Pancreas (tissue), 10 donors: ENCODE results near the gene RBMS1. TPM values are rescaled to one million over a fixed set of nuclear protein-coding genes. Genes with fewer than 3 reads are reported as not detected.
A peak's percentile ranks its signal among the peaks of the same experiment; 100 is the strongest.

Experiments used
- ATAC-seq, 4 donors: fragments of 200-7000 bp; cut with Tn5 transposase; one replicate each; pipeline versions ENCODE4 v1.8.0 to v1.9.1; 2020; ENCODE audit warnings: mild to moderate bottlenecking in 4 of 4, moderate library complexity in 4 of 4
- DNase-seq, 6 donors: peaks; one replicate each; pipeline ENCODE4 v3.0.0-alpha.2; 2020
- FAIRE-seq: peaks from 2 replicates; lab custom pipeline; 2012; peaks lifted over from hg19 to GRCh38; lab: Jason Lieb, UNC
- H3K27ac ChIP-seq, 4 donors: fragments of 200-600 bp; sonication (generic); 1 replicate in 3 of 4; 2 replicates in 1 of 4; pipeline versions ENCODE4 v1.5.0 to v1.8.0; 2020
- H3K27me3 ChIP-seq, 4 donors: fragments of 200-600 bp; one replicate each; pipeline ENCODE4 v1.8.0; 2021
- H3K36me3 ChIP-seq, 3 donors: fragments of 200-600 bp; sonication (generic) in 1 of 3; one replicate each; pipeline versions ENCODE4 v1.5.0 to v1.8.0; 2020 to 2021
- H3K4me1 ChIP-seq, 3 donors: fragments of 200-600 bp; one replicate each; pipeline ENCODE4 v1.8.0; 2021
- H3K4me3 ChIP-seq, 4 donors: fragments of 200-600 bp; sonication (generic) in 2 of 4; one replicate each; pipeline versions ENCODE4 v1.5.0 to v1.8.0; 2020 to 2021
- H3K9me3 ChIP-seq, 4 donors: fragments of 200-600 bp; one replicate each; pipeline ENCODE4 v1.8.0; 2021
- CTCF ChIP-seq, 4 donors: fragments of 200-600 bp; sonication (generic) in 3 of 4; IDR thresholded peaks; one replicate each; pipeline versions ENCODE4 v1.5.0 to v1.8.0; 2021; ENCODE audit warnings: antibody characterized with exemption in 4 of 4
- WGBS, 2 donors: extraction: QIAGEN DNeasy Blood & Tissue Kit; methylation state at CpG; one replicate each; pipeline ENCODE4 v1.1.7; 2013; 5-methylcytosine and 5-hydroxymethylcytosine counted together
- intact Hi-C, 3 donors: fragments of 100-400 bp; cut with DNase I; formaldehyde crosslinking; loops; one replicate each; pipeline versions ENCODE4 v1.11.1 to v1.14.2; 2022
- polyA plus RNA-seq, 2 donors: library from polyadenylated mRNA; stranded (reverse); fragments of 200-250 nt; gene quantifications; one replicate each; pipeline ENCODE4 v1.2.3, GENCODE V29; 2013
- total RNA-seq, 6 donors: library from RNA; stranded (reverse); fragmentation: NEBNext Ultra II Directional in 4 of 6; extraction: Animal tissue kit (Norgen Biotek cat#: 25700) in 4 of 6; gene quantifications; one replicate each; pipeline versions ENCODE4 v1.2.1 to v1.2.4, GENCODE V29; 2021 to 2023
- donor health status: healthy with polysubstance abuse.
- donor health status: DM: no; HTN: no; CAD: no; lungs with moderate emphysema.
- donor health status: DM: no; HTN: no; CAD: no.
- donor health status: control.
- donor health status: control.
- donor health status: Bipolar disorder and iron deficiency.
- donor health status: DM: yes; HTN: yes; CAD: no.
- donor health status: DM: no; HTN: no; CAD: no.
- donor health status: DM: no; HTN: no; CAD: no.
- donor health status: DM: yes; HTN: yes; CAD: no.

Gene RBMS1
- total and polyA plus RNA-seq, 8 donors: 6.3 to 26.1 (median 8.7) TPM

GRCh38 chr2:160407393-160408172 lies 86.0 kb downstream of the RBMS1 start:
- no peak for FAIRE-seq
- H3K36me3 ChIP-seq: no peaks in the 10 kb centered on the region

GRCh38 chr2:160406591-160407392 lies 86.8 kb downstream of the RBMS1 start:
- intact Hi-C loops: no loop called here

More at GRCh38 chr2:160407393-160408172, 86.0 kb downstream of the RBMS1 start:
- H3K27ac ChIP-seq: peak overlapping the region; percentile 45 to 90 (median 78)
- no peak for TF ChIP-seq CTCF (IDR thresholded peaks at IDR 0.05)
- 0 to 1% methylated on average over 24 to 120 of the region's 120 CpGs for WGBS, 2 donors
- H3K27me3 ChIP-seq: no peaks in the 10 kb centered on the region
- peak overlapping the region; percentile 70 to 93 (median 83) for H3K4me3 ChIP-seq
- no peaks in the 10 kb centered on the region for H3K9me3 ChIP-seq
- peaks cover 0 to 8% (median 0%) of the 10 kb centered on the region in 3 donors for H3K4me1 ChIP-seq
- DNase-seq: peak; percentile 39 to 81 (median 54)
- ATAC-seq: peak; percentile 81 to 88 (median 84)
- intact Hi-C loops: no loop called here

GRCh38 chr2:160405077-160405867 lies 88.3 kb downstream of the RBMS1 start:
- intact Hi-C loops: no loop called here
- TF ChIP-seq CTCF (IDR thresholded peaks at IDR 0.05): no peak
- peak overlapping the region in 1 of 4 donors; percentile 93 for H3K4me3 ChIP-seq

More at GRCh38 chr2:160406591-160407392, 86.8 kb downstream of the RBMS1 start:
- Histone ChIP-seq H3K27ac (peak overlapping the region; percentile 45 to 90 (median 78)), H3K4me3 (peak overlapping the region; percentile 70 to 93 (median 83)), H3K9me3 (no peaks in the 10 kb centered on the region), H3K36me3 (no peaks in the 10 kb centered on the region), H3K4me1 (peaks cover 0 to 8% (median 0%) of the 10 kb centered on the region in 3 donors), H3K27me3 (no peaks in the 10 kb centered on the region)
- peak in 4 of 6 donors; percentile 9 to 65 (median 37) for DNase-seq
- WGBS, 2 donors: 1% methylated on average over 37 to 39 of the region's 39 CpGs
- no peak for TF ChIP-seq CTCF (IDR thresholded peaks at IDR 0.05)
- FAIRE-seq: no peak
- peak; percentile 53 to 77 (median 74) for ATAC-seq

GRCh38 chr2:160402997-160403979 lies 90.3 kb downstream of the RBMS1 start:
- no peak overlapping the region for H3K4me3 ChIP-seq
- ATAC-seq (no peak), DNase-seq (no peak), FAIRE-seq (no peak)
- no peaks in the 10 kb centered on the region for H3K27me3 ChIP-seq
- TF ChIP-seq CTCF (IDR thresholded peaks at IDR 0.05): no peak
- 75 to 79% methylated on average over 5 of the region's 5 CpGs for WGBS, 2 donors
- no peaks in the 10 kb centered on the region for H3K9me3 ChIP-seq
- peaks cover 0 to 15% (median 8%) of the 10 kb centered on the region in 3 donors for H3K4me1 ChIP-seq
- no peak overlapping the region for H3K27ac ChIP-seq
- no peaks in the 10 kb centered on the region for H3K36me3 ChIP-seq
- intact Hi-C loops: no loop called here

More at GRCh38 chr2:160405077-160405867, 88.3 kb downstream of the RBMS1 start:
- FAIRE-seq: no peak
- no peak for DNase-seq
- no peak overlapping the region for H3K27ac ChIP-seq
- WGBS, 2 donors: 82 to 87% methylated on average over 8 of the region's 8 CpGs
- no peaks in the 10 kb centered on the region for H3K36me3 ChIP-seq
- ATAC-seq: no peak
- no peaks in the 10 kb centered on the region for H3K27me3 ChIP-seq
- H3K9me3 ChIP-seq: no peaks in the 10 kb centered on the region
- peaks cover 0 to 17% (median 8%) of the 10 kb centered on the region in 3 donors for H3K4me1 ChIP-seq
